Measurements from ENCODE around the gene HNRNPUL2. TPM values are rescaled to one million over a fixed set of nuclear protein-coding genes. Genes with fewer than 3 reads are reported as not detected.

Gene HNRNPUL2
- total RNA-seq, 2 experiments from 2014 or later = 35.2 to 37.6 TPM

DNA sequence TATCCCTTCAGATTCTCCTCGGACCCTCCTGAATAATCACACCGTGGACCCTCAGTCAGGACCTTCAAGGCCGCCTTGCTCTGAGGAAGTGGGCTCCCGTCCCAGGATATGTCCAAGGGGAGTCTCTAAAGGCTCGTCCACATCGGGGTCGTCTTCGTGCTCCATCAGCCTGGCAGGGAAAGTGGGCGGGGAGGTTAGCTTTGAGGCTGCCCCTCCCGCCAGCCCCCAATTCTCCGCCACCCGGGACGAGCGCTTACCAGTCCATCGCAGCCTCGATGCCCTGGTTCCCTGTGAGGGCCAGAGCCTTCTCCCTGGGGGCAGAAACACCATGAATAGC, 48.9 kb downstream of the HNRNPUL2 start:
- H3K36me3 Mint-ChIP-seq (ENCODE audit: low read depth) = peaks cover 38% of the 10 kb centered on the region
- H3K4me3 Mint-ChIP-seq = peak overlapping the region; percentile 91
- no peak for ATAC-seq (ENCODE audit: poor library complexity)

DNA sequence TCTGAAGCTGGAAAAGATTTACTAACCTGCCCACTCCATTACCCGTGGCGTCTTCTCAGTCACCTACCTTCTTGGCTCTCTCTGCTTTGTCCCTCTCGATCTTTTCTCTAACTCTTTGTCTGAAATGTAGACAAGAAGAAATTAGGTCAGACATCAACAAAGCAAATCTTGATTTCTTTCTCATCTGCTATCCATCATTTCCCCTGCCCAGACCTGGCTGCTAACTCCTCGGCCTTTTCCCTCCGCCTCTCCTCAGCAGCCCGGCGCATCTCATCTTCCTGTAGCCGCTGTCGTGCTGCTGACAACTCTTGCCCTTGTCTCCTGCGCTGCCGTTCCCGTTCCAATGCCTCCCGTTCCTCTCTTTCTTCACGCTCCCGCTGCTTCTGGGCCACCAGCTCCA, 49.5 kb downstream of the HNRNPUL2 start:
- CTCF ChIA-PET = no interaction called here
- Mint-ChIP-seq H3K36me3 (ENCODE audit: low read depth) (peaks cover 38% of the 10 kb centered on the region), H3K4me1 (ENCODE audit: low read depth) (peaks cover 52% of the 10 kb centered on the region)

More for the DNA sequence above, 48.9 kb downstream of the HNRNPUL2 start:
- POLR2A ChIA-PET = interaction anchor here (0.6 to 3.8 kb wide), 7 partner anchors 13 to 163 kb away, joined by 3 to 43 read pairs (median 5); partner anchors contain the start of genes C11orf98, CSKMT, EEF1G and INTS5
- peaks cover 35% of the 10 kb centered on the region for H3K4me1 ChIP-seq (ENCODE audit: insufficient read depth, low read length)
- H3K9me3 ChIP-seq (ENCODE audit: control insufficient read depth in 1 of 2, insufficient read depth in 1 of 2, low read length in 2 of 2) = no peaks in the 10 kb centered on the region
- TF ChIP-seq, protein P1, sequence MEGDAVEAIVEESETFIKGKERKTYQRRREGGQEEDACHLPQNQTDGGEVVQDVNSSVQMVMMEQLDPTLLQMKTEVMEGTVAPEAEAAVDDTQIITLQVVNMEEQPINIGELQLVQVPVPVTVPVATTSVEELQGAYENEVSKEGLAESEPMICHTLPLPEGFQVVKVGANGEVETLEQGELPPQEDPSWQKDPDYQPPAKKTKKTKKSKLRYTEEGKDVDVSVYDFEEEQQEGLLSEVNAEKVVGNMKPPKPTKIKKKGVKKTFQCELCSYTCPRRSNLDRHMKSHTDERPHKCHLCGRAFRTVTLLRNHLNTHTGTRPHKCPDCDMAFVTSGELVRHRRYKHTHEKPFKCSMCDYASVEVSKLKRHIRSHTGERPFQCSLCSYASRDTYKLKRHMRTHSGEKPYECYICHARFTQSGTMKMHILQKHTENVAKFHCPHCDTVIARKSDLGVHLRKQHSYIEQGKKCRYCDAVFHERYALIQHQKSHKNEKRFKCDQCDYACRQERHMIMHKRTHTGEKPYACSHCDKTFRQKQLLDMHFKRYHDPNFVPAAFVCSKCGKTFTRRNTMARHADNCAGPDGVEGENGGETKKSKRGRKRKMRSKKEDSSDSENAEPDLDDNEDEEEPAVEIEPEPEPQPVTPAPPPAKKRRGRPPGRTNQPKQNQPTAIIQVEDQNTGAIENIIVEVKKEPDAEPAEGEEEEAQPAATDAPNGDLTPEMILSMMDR (IDR thresholded peaks at IDR 0.05) = no peak
- H3K36me3 ChIP-seq (ENCODE audit: insufficient read depth, low read length) = peaks cover 36% of the 10 kb centered on the region
- intact Hi-C loops (cut with DNase I, micrococcal nuclease) = no loop called here
- Mint-ChIP-seq H3K27ac (peak overlapping the region; percentile 87), H3K27me3 (no peaks in the 10 kb centered on the region), H3K4me1 (ENCODE audit: low read depth) (peaks cover 46% of the 10 kb centered on the region), H3K9me3 (no peaks in the 10 kb centered on the region)
- H3K4me3 ChIP-seq (ENCODE audit: low read length) = peak overlapping the region; percentile 100
- no peaks in the 10 kb centered on the region for H3K27me3 ChIP-seq (ENCODE audit: control insufficient read depth in 1 of 2, insufficient read depth in 2 of 2, low read length in 2 of 2)
- no peak for DNase-seq
- peak overlapping the region; percentile 97 for H3K27ac ChIP-seq (ENCODE audit: low read depth in 1 of 2, low read length in 2 of 2)
- CTCF ChIA-PET = no interaction called here

DNA sequence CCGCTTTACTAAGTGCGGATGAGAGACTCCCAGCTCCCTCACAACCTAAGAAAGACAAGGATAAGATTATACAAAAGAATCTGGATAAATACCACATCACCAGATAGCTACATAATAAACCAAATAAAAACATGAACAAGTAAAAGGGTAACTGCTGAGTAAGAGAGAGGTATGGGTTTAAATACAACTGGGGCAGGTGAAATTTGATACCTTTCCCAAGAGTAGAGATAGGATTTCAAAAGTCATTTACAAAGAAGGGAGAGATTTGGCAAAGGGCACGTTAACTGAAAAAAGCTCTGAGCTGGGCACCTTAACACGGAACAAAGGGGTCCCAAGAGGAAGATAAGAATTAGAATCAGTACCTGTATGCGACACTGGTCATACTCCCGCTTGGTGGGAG, 50.1 kb downstream of the HNRNPUL2 start:
- POLR2A ChIA-PET = interaction anchor here (0.5 to 5.4 kb wide), 5 partner anchors 10 to 86 kb away, joined by 3 to 43 read pairs (median 5); partner anchors contain the start of genes C11orf98, CSKMT, HNRNPUL2 and TUT1
- intact Hi-C loops (cut with DNase I, micrococcal nuclease) = no loop called here
- Mint-ChIP-seq H3K9me3 (no peaks in the 10 kb centered on the region), H3K27ac (peak overlapping the region; percentile 87), H3K36me3 (ENCODE audit: low read depth) (peaks cover 41% of the 10 kb centered on the region), H3K27me3 (no peaks in the 10 kb centered on the region), H3K4me3 (peak overlapping the region; percentile 91), H3K4me1 (ENCODE audit: low read depth) (peaks cover 57% of the 10 kb centered on the region)
- Histone ChIP-seq H3K4me1 (ENCODE audit: insufficient read depth, low read length) (peaks cover 46% of the 10 kb centered on the region), H3K27ac (ENCODE audit: low read depth in 1 of 2, low read length in 2 of 2) (peak overlapping the region; percentile 51 to 97), H3K36me3 (ENCODE audit: insufficient read depth, low read length) (peaks cover 40% of the 10 kb centered on the region), H3K9me3 (ENCODE audit: control insufficient read depth in 1 of 2, insufficient read depth in 1 of 2, low read length in 2 of 2) (no peaks in the 10 kb centered on the region), H3K4me3 (ENCODE audit: low read length) (no peak overlapping the region), H3K27me3 (ENCODE audit: control insufficient read depth in 1 of 2, insufficient read depth in 2 of 2, low read length in 2 of 2) (no peaks in the 10 kb centered on the region)
- DNase-seq = no peak
- TF ChIP-seq, protein P1 (IDR thresholded peaks at IDR 0.05) = no peak
- CTCF ChIA-PET = interaction anchor here (0.6 kb wide), 1 partner anchor 1250 kb away, joined by 3 read pairs; no protein-coding TSS in a partner anchor
- no peak for ATAC-seq (ENCODE audit: poor library complexity)

More for the DNA sequence above, 49.5 kb downstream of the HNRNPUL2 start:
- Mint-ChIP-seq H3K27ac (peak overlapping the region; percentile 87), H3K4me3 (peak overlapping the region; percentile 91), H3K27me3 (no peaks in the 10 kb centered on the region), H3K9me3 (no peaks in the 10 kb centered on the region)
- POLR2A ChIA-PET = interaction anchor here (0.9 to 5.4 kb wide), 4 partner anchors 11 to 86 kb away, joined by 3 to 43 read pairs (median 10); partner anchors contain the start of genes C11orf98, CSKMT, HNRNPUL2 and TUT1
- Histone ChIP-seq H3K4me1 (ENCODE audit: insufficient read depth, low read length) (peaks cover 40% of the 10 kb centered on the region), H3K27me3 (ENCODE audit: control insufficient read depth in 1 of 2, insufficient read depth in 2 of 2, low read length in 2 of 2) (no peaks in the 10 kb centered on the region), H3K36me3 (ENCODE audit: insufficient read depth, low read length) (peaks cover 40% of the 10 kb centered on the region), H3K9me3 (ENCODE audit: control insufficient read depth in 1 of 2, insufficient read depth in 1 of 2, low read length in 2 of 2) (no peaks in the 10 kb centered on the region), H3K4me3 (ENCODE audit: low read length) (peak overlapping the region; percentile 100), H3K27ac (ENCODE audit: low read depth in 1 of 2, low read length in 2 of 2) (peak overlapping the region; percentile 97)
- ATAC-seq (ENCODE audit: poor library complexity) = no peak
- TF ChIP-seq, protein P1 (IDR thresholded peaks at IDR 0.05) = no peak
- intact Hi-C loops (cut with DNase I, micrococcal nuclease) = no loop called here
- DNase-seq = no peak
